Stimulated activated naive CD4-positive, alpha-beta T cell (primary cell): Measurements from ENCODE around the gene ARMC2.
"Not testable (repeated sequence)": the region's sequence is repeated elsewhere in the genome, so short reads cannot be mapped to it uniquely, and the experiment has no call there.

Experiments
- DNase-seq, 6 experiments: peaks; one replicate each; lab custom pipeline; 2025; lab: John Stamatoyannopoulos, UW

ARMC2 gene, protein sequence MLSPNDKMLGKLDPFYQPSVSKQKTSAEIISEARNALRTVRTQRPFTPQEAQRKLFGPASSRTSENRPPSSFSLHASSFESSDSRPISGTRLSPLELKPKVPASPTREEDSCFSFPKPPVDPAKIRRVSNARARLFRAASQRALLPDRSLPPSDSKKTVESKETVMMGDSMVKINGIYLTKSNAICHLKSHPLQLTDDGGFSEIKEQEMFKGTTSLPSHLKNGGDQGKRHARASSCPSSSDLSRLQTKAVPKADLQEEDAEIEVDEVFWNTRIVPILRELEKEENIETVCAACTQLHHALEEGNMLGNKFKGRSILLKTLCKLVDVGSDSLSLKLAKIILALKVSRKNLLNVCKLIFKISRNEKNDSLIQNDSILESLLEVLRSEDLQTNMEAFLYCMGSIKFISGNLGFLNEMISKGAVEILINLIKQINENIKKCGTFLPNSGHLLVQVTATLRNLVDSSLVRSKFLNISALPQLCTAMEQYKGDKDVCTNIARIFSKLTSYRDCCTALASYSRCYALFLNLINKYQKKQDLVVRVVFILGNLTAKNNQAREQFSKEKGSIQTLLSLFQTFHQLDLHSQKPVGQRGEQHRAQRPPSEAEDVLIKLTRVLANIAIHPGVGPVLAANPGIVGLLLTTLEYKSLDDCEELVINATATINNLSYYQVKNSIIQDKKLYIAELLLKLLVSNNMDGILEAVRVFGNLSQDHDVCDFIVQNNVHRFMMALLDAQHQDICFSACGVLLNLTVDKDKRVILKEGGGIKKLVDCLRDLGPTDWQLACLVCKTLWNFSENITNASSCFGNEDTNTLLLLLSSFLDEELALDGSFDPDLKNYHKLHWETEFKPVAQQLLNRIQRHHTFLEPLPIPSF

DNA sequence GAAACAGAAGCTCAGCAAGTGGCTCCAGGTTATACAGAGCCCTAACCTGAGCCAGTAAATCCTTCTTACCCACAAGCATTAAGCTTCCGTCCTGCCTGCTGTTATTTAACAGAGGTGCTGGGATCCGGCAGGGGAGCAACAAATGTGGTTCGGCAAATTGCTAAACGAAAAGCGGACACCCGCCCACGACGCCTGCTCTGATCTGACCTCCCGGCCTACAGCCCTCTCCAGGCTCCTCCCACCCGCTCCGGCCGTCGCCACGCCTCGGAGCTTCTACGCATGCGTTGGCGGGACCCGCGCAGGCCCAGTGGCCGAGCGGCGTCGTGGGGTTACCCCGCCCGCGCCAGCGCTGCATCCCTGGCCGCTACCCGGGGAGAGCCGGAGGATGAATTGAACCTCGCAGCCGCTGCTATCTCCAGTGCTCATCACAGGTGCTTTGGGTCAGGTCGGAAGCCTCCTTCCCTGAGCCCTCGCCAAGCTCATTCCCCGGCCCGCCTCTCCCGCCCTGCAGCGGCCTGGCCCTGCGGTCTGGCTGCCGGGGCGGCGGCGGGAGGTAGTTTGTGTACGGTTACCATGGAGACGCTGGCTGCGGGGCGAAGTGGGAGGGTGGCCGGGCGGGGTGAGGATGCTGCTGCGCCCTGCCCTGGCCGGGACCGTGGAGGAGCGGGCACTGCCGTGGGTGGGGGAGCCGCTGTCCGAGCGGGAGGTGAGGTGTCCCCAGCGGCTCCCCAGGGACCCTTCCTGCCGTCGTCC, at the start of gene ARMC2:
Gene ARMC2 (plus strand): TSS at position 307 of the 753 bp plus-strand sequence. CDS start 5,846 bp downstream, outside the sequence.
- DNase-seq: peak; percentile 69 to 84 (median 77)

DNA sequence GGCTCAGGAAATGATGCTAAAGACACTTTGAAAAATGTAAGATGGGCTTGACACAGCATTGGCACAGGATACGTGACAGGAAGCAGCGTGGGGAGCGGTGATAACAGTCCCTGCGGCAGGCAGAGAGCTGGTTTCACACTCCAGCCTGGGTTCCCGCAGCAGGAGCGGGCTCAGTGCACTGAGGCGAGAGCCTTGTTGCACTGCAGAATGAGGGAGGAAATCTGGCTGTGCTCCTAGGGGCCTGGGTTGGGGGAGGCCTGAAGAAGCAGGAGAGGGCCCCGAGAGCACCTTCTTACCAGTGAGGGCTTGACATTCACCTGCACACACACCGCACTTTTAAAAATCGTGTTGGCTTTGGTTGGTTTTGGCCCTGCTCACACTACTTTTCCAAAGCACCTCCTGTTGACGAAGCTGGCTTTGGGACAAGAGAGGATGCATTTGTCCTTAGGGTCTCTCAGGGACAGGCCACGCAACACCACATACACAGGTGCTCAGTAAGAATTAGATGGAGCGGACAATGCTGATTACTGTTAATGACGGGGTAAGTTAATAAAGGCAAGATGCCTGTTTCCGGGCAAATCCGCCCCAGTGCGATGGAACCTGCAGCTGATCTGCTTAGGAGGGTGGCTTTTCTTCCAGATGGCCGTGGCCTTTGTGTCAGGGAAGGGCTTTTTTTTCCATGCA, 49.4 kb upstream of the ARMC2 start:
- peak in 4 of 6 experiments; percentile 17 to 66 (median 53) for DNase-seq

DNA sequence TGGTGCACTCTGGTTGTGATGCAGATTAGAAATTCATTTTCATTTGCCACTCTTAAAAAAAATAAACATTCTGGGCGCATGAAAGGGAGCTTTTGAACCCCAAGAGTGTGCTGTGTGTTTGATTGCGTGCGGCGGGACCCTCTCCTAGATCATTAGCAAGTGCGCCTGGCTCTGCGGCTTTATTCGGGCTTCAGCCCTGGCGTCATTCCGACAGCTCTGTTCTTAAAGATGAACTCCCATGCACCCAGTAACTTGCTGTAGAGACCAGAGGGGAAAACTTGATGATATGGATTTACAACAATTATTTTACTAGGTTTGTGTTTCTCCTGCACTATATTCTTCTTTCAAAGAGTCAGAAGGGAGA, 48.9 kb upstream of the ARMC2 start:
- no peak for DNase-seq

DNA sequence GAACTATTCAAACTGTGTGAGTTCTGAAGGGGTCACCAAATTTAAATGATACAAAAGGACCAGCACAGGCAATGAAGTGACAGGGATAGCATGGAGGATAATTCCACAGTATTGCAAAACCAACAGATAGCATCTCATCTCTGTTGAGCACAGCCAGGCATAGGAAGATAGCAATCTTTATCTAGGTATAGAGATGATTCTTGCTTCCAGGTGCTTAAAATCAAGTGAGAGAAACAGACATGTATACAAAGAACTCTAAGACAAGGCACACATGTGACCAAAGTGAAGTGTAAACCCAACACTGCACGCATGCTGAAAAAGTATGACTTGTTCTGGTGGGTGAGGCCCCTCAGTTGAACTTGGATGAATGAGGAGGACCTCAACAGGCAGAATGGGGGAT, 48.4 kb upstream of the ARMC2 start:
- no peak for DNase-seq

DNA sequence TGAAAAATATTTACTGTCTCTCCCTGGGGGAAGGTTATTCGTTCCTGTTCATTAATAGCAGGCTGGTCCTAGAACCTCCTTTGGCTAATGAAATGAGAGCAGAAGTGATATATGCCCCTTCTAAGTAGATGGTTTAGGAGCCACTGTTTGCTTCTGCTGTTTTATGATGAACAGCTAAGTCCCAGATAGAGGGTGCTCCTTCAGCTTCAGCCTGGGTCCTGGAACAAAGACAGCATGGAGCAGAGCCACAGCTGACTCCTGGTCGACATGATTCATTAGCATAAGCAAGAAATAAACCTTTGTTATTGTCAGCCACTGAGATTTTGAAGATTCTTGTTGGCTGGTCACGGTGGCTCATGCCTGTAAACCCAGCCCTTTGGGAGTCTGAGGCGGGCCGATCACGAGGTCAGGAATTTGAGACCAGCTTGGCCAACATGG, 47.8 kb upstream of the ARMC2 start:
- DNase-seq: no peak

DNA sequence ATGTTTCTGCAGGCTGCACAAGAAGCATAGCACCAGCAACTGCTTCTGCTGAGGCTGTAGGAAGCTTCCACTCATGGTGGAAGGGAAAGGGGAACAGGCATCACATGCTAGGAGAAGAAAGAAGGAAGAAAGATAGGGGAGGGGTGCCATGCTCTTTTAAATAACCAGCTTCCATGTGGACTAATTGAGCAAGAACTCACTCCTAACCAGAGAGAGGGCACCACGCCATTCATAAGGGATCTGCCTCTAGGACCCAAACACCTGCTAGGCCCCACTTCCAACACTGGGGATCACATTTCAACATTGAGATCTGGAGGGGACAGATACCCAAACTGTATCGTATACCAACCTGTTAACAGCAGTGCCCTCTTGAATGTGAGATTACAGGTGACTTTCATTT, 46.9 kb upstream of the ARMC2 start:
- DNase-seq: no peak

DNA sequence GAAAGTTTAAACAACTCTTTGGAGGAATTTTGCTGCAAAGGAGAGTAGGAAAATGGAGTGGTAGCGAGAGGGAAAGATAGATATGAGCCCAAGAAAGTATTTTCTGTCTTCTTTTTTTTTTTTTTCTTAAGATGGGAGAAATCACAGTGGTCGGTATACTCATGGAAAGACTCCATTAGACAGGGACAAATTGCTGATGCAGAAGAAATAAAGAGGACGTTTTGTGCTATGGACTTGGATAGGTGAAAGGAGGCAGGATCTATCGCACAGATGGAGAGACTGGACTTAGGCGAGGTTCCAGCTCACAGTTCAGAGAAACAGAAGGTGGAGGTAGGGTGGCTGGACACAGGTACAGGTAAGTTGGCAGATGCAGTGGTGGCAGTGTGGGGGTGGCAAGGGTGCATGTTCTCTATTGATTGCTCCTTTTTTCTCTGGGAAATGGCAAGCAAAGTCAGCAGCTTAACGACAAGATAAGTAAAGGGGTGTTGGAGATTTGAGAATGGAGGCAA, 44.2 kb upstream of the ARMC2 start:
- DNase-seq: no peak

DNA sequence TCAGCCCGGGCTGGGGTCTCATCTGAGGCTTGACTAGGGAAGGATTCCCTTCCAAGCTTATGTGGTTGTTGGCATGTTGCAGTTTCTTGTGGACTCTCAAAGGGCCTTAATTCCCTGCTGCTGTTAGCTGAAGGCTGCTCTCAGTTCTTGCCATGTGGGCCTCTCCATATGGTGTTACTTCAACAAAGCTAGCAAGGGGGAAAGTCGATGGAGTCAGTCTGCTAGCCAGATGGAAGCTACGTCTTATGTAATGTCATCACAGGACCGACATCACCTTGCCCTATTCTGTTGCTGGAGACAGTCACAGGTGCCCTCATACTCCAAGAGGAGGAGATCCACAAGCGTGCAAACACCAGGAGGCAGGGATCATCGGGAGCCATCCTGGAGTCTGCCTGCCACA, 43.3 kb upstream of the ARMC2 start:
- no peak for DNase-seq

DNA sequence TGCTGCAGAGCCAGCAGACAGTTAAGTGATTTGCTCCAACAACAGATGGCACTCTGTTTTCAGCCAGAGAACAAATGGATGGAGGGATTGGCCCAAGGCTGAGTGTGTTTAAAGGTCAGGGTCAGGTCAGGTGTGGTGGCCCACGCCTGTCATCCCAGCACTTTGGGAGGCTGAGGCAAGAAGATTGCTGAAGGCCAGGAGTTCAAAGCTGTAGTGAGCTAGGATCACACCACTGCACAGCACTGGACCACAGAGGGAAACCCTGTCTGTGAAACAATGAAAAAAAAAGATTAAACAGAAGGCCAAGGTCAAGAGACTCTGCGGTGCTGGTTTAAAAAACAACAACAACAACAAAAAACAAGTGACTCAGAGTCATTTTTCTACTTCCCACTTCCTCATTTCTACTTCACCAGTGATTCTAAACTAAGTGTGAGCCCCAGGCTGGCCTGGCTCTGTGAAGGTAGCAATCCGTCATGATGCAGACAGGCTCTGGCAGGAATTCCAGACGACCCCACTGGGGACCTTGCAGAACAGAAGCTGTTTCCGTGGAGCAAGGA, 42.5 kb upstream of the ARMC2 start:
- DNase-seq: no peak

DNA sequence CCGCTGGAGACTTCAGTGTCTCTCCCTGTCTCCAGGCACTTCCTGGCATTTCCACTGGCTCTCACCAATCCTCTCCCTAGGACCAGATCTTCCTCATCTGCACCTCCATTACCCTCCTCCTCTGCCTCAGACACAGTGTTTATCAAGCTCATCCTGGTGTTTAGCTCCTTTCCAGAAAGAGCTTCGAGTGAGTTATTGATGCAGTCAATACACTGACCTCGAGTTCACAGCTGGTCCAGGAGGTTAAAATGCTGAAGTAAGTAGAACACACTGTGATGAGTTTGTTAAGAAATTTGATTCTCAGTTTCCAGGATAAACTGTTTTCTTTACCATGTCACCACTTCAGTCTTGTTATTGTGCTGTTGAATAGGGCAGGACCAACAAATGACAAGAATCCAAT, 42.1 kb upstream of the ARMC2 start:
- no peak for DNase-seq

DNA sequence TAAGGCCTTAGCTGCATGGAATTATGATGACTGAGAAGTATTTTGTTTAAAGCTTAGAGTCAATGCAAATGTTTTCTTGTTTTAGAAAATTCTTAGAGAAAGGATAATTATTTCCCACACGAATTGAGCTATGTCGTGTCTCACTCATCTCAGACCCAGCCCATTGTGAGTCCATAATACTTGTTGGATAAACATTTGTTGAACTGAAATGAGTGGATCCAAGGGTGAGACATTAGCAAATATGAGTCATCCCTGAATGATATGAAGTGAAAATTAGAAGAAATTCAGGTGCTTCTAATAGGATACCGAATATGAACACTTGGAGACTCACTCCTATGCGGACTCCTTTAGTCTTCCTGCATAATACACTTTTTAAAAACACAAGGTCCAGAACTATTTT, 41.6 kb upstream of the ARMC2 start:
- no peak for DNase-seq

DNA sequence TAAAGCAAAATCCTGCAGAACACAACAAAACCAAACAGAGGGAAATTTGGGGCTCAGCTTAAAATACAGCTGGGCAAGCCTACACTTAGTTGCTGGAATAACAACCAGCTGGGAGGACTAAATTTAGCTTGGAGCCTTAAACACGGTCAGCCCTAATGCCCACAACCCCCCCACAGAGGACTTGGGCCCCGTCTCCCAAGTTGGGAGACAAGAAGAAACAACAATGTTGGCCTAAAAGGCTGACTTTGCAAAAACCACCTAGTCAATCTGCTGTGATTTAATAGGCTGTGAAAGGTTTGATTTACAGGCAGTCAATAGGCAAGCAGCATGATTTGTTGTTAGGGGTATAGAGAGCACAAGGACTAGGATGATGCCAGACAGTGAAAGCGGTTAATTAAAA, 40.3 kb upstream of the ARMC2 start:
- no peak for DNase-seq

DNA sequence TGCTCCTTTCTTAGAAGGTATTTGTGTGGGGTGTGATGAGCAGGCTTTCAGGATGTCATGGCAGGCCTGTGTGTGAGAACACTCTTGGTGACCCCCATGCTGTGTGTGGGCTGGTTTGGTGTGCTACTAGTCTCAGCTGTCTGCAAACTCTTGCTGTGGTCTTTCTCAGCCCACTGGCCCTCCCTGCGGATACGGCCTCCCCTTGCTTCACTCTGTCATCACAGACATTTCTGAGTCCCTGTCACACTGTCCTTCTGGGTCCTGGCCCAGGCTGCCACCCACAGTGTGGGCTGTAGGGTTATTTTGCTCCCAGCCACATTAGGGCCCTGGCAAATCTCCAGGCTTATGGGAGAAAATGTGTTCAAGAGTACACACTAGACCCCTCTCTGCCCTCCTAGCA, 39.0 kb upstream of the ARMC2 start:
- DNase-seq: no peak

DNA sequence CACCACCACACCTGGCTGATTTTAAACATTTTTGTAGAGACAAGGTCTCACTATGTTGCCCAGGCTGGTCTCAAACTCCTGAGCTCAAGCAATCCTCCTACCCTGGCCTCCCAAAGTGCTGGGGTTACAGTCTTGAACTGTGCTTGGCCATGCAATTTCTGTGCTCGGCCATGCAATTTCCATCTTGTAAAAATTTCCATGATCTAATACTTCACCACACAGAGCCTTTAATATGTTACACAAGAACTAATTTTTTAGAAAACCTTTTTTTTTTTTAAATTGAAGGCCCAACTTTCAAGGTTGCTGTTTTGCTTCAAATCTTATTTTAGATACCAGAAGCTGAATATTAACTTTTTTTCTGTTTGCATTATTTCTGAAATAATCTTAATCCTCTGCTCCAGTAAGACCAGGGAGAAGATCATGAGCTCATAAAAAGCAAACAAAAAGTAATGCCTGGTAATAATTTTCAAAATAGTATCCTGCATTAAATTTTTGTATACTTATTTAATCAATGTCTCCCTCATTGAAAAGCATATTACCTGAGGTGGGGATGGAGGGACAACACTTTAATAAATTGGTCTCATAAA, 38.1 kb upstream of the ARMC2 start:
- no peak for DNase-seq

DNA sequence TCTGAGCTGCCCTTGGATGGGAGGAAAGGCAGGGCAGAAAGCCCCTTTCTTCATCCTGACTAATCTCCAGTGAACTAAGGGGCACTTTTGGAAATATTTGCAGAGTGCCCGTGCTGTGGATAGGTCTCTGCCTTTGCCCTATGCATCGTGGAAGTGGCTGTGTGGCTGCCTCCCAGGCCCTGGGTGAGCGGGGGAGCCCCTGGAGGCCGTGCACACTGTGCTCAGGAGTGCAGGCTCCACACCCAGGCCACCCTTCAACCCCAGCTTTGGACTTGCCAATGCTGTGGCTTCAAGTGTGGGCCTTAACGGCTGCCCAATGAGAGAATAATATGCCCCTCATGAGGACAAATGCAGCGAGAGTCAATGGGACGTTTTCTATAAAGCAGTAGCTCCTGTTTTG, 36.7 kb upstream of the ARMC2 start:
- DNase-seq: no peak

DNA sequence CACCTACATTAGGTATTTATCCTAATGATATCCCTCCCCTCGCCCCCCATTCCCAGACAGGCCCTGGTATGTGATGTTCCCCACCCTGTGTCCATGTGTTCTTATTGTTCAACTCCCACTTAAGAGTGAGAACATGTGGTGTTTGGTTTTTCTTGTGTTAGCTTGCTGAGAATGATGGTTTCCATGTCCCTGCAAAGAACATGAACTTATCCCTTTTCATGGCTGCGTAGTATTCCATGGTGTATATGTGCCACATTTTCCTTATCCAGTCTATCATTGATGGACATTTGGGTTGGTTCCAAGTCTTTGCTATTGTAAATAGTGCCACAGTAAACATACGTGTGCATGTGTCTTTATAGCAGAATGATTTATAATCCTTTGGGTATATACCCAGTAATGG, 35.0 kb upstream of the ARMC2 start:
- DNase-seq: not testable (repeated sequence)

DNA sequence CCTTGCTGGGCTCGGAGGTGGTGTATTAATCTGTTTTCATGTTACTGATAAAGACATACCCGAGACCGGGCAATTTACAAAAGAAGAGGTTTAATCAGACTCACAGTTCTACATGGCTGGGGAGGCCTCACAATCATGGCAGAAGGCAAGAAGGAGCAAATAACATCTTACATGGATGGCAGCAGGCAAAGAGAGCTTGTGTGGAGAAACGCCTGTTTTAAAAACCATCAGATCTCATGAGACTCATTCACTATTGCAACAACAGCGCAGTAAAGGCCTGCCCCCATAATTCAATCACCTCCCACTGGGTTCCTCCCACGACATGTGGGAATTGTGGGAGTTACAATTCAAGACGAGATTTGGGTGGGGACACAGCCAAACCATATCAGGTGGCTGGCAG, 30.9 kb upstream of the ARMC2 start:
- not testable (repeated sequence) for DNase-seq

DNA sequence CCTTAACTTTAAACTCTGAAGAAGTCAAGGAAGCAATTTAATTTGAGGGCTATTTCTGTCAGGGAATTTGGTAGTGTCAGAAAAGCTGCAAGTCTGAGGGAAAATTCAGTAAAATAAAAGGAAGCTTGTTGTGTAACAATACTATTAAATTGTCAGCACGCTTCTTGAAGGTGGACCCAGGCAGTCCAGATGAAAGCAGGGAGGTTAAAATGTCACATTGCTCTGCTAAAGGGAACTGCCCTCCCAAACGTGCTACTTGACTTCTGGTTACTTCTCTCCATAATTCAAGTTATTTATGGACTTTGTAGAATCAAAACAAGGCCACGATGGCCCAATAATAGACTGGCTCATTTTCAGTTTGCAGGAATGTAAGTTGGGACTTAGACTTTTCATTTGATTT, 28.2 kb upstream of the ARMC2 start:
- DNase-seq: no peak

DNA sequence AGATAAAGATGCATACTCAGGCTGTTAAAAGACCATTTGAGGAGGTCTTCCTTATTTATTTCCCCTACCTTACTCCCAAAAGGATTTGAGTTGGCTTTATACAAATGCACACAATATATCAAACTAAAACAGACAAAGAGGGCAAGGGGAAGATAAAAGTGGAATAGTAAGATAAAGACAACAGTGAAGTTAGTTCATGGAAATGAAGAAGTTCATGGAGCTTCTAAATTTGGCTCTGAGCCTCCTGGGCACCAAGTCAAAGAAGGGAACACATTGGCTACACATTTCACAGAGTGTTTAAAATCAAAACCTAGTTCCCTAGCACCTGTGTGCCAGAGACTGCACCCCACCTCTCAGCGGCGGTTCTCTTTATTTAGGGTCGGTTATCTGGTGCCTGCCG, 25.8 kb upstream of the ARMC2 start:
- DNase-seq: no peak

DNA sequence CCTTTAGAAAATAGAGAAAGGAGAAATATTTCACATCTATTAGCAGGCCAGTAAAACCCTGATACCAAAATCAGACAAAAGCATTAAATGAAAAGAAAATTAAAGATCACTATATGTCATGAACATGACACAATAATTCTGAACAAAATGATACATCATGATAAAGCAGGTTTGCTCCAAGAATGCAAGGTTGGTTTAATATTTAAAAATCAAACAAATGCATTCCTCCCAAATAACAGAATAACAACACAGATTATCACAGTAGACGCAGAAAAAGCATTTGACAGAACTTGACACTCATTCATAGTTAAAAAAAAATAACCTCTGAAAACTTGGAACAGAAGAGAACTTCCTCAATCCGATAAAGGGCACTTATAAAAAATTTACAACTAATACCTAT, 22.9 kb upstream of the ARMC2 start:
- DNase-seq: no peak

DNA sequence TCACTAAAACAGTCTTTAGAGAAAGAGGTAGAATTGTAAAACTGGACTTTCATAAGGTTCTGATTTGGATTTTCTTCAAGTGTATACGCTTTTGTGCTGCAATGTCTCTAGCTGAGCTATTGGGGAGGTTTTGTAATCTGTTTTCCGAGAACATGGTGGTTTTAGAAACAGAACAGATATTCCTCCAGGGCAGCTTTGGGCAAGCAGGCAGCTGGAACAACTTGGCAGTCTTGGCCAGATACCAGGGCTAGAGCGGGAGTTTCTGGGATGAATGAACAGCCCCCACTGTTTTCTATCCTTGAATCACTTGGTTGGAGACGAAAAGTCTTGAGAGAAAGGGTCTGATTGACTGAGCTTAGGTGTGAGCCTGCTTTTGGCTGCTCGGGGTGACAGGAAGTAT, 17.1 kb upstream of the ARMC2 start:
- no peak for DNase-seq
